SJCRH30 (cell line): ENCODE data around the gene C11orf21. TPM values are rescaled to one million over a fixed set of nuclear protein-coding genes. Genes with fewer than 3 reads are reported as not detected.

ENCODE experiments used
- DNase-seq, 2 experiments: peaks; one replicate each; pipeline ENCODE4 v3.0.0-alpha.2; 2015 to 2020
- H3K27ac ChIP-seq: fragments of 250-450 bp; sonication (Bioruptor Pico); 2 replicates; pipeline ENCODE4 v1.5.1; 2020; ENCODE audit warnings: mild to moderate bottlenecking, moderate library complexity
- H3K27me3 ChIP-seq: fragments of 250-450 bp; sonication (Bioruptor Pico); 2 replicates; pipeline ENCODE4 v1.5.1; 2020; ENCODE audit warnings: mild to moderate bottlenecking, moderate library complexity
- H3K36me3 ChIP-seq: fragments of 250-450 bp; sonication (Bioruptor Pico); 2 replicates; pipeline ENCODE4 v1.5.1; 2020; ENCODE audit warnings: mild to moderate bottlenecking, moderate library complexity
- H3K4me1 ChIP-seq: fragments of 250-450 bp; sonication (Bioruptor Pico); 2 replicates; pipeline ENCODE4 v1.5.1; 2020; ENCODE audit warnings: mild to moderate bottlenecking, moderate library complexity
- H3K4me3 ChIP-seq: fragments of 250-450 bp; sonication (Bioruptor Pico); 2 replicates; pipeline ENCODE4 v1.5.1; 2020; ENCODE audit warnings: mild to moderate bottlenecking, moderate library complexity
- H3K9me3 ChIP-seq: fragments of 250-450 bp; sonication (Bioruptor Pico); replicated peaks from 2 replicates; pipeline ENCODE4 v1.5.1; 2020; ENCODE audit warnings: mild to moderate bottlenecking, moderate library complexity
- total RNA-seq: library from RNA; depleted of rRNA; stranded (reverse); fragments of >200 nt; shearing (Covaris generic); gene quantifications from 2 replicates; pipeline ENCODE4 v1.2.3, GENCODE V29; 2014

The C11orf21 gene
- total RNA-seq, 1 experiment from 2014 or later, result not detected

DNA sequence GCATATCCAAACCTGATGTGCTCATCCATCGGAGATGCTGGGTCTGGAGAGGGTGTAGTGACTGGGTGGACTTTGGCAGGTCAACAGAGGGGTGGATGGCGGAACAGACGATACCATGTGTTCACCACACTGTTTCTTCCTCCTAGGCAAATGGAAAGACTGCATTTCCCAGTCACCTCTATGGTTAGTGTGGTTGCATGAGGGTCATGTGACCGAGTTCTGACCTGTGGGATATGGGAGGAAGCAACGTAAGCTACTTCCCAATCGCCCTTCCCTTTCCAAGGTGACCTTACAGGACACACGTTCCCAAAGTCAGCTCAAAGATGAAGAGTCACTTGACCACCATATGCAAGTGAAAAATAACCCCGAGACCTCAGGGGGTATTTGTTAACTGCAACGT is 27.8 kb upstream of the C11orf21 start:
- H3K27ac ChIP-seq, result no peak overlapping the region
- no peaks in the 10 kb centered on the region for H3K27me3 ChIP-seq
- 0 out of 2 replicates have a peak, but pooled peaks cover 2% of the 10 kb centered on the region for H3K9me3 ChIP-seq
- no peaks in the 10 kb centered on the region for H3K4me1 ChIP-seq
- no peak for DNase-seq
- H3K4me3 ChIP-seq, result no peak overlapping the region
- H3K36me3 ChIP-seq, result no peaks in the 10 kb centered on the region

DNA sequence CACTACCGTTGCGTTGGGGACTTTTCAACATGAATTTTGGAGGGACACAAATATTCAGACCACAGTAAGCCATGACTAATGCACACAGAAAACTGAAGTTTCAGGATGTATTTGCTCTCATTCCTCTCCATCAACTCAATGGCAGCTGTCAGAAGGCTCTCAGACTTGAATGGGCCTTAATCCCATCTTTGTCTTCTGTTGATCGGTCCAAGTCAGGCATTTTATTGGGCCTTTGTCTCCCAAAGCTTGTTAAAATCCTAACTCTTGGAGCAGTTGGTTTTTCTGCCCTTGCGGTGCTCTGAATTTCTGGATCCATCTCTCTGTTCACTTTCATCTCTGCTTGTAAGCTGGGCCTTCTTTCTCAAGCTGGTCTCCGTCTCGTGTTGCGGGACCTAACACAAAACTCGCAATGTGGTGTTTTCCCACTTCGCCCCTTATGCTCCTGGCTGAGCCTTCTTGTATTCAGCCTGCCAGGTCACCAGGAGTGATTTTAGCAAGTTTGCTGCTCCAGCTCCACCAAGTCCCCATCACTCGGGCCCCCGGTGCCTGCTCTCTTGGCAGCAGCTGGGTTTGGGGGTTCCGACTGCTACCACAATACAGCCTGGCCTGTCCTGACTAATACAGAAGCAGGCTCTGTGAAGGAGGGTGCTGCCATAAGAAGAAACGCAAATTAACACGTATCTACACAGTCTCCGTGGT is 27.1 kb upstream of the C11orf21 start:
- H3K27me3 ChIP-seq, result no peaks in the 10 kb centered on the region
- H3K36me3 ChIP-seq, result no peaks in the 10 kb centered on the region
- no peak overlapping the region for H3K27ac ChIP-seq
- no peaks in the 10 kb centered on the region for H3K4me1 ChIP-seq
- 0 out of 2 replicates have a peak, but pooled peaks cover 2% of the 10 kb centered on the region for H3K9me3 ChIP-seq
- no peak overlapping the region for H3K4me3 ChIP-seq
- DNase-seq, result no peak

DNA sequence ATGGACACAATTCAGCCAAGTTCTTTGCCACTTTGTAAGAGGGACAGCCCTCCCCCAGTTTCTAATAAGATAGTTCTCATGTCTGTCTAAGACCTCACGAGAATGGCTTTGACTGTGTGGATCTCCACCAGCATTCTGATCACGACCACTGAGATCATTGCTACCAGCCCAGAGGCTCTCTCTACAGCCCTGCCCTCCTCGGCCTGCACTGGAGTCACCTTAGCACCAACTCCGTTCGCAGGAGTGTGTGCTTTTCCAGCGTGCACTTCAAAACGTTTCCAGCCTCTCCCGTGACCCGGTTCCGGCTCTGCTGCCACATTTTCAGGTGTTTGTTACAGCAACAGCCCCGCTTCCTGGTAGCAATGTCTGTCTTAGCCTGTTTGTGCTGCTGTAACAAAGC is 26.3 kb upstream of the C11orf21 start:
- Histone ChIP-seq H3K4me1 (no peaks in the 10 kb centered on the region), H3K27me3 (no peaks in the 10 kb centered on the region), H3K36me3 (no peaks in the 10 kb centered on the region), H3K27ac (no peak overlapping the region), H3K4me3 (no peak overlapping the region), H3K9me3 (peaks cover 2% of the 10 kb centered on the region; the same call in 1 of the 2 replicates)
- no peak for DNase-seq

DNA sequence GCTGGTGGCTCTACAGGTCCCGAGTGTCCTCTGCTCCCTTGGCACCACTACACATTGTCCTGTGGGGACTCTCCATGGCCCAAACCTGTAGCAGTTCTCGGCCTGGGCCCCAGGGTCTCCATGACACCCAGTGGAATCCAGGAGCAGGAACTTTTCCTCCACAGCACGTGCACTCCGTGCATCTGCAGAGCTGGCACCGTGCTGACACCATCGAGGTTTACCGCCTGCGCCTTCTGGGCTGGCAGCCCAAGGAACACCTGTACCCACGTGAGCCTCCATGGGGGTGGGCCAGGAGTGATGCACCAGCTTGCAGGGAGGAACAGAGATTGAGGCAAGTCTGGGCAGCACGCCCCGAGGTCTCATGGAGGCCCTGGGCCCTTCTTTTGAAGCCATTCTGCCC is 25.3 kb upstream of the C11orf21 start:
- Histone ChIP-seq H3K4me1 (no peaks in the 10 kb centered on the region), H3K36me3 (no peaks in the 10 kb centered on the region), H3K4me3 (no peak overlapping the region), H3K27me3 (no peaks in the 10 kb centered on the region), H3K9me3 (peaks cover 2% of the 10 kb centered on the region; the same call in 1 of the 2 replicates), H3K27ac (no peak overlapping the region)
- no peak for DNase-seq

DNA sequence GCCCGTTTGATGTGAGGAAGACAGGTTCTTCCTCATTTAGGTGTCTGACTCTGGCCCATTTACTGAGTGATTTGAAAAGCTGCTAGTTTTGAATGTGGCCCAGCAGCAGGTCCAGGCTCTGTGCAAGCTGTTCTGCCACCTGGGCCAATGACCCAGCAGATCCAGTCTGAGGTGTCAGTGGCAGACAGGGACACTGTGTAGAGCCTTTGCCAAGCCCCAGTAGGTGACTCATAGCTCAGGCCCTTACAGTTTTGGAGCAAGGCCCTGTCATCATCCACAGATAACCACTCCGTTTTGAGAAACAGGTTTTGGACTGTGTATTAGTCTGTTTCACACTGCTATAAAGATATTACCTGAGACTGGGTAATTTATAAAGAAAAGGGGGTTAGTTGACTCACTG is 24.0 kb upstream of the C11orf21 start:
- H3K4me1 ChIP-seq, result no peaks in the 10 kb centered on the region
- no peak for DNase-seq
- no peaks in the 10 kb centered on the region for H3K36me3 ChIP-seq
- H3K9me3 ChIP-seq, result no peaks in the 10 kb centered on the region; the same call in 1 of the 2 replicates
- H3K27me3 ChIP-seq, result no peaks in the 10 kb centered on the region
- H3K27ac ChIP-seq, result no peak overlapping the region
- no peak overlapping the region for H3K4me3 ChIP-seq

DNA sequence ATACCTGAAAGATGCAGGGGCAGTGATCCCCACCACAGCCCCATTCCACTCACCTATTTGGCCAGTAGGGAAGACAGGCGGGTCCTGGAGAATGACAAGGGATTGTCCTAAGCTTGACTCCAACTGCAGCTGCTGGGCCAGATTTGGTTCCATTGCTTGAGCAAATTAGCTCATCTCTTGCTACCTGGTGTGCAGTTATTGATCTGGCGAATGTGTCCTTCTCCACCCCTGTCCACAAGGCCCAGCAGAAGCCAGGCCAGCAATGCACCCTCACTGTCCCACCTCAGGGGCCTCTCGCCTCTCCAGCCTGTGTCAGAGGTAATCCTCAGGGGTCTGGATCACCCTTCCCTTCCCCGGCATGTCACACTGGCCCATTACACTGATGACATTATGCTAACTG is 23.4 kb upstream of the C11orf21 start:
- no peak for DNase-seq
- no peaks in the 10 kb centered on the region for H3K27me3 ChIP-seq
- no peak overlapping the region for H3K27ac ChIP-seq
- H3K36me3 ChIP-seq, result no peaks in the 10 kb centered on the region
- H3K9me3 ChIP-seq, result no peaks in the 10 kb centered on the region; the same call in 1 of the 2 replicates
- no peak overlapping the region for H3K4me3 ChIP-seq
- H3K4me1 ChIP-seq, result no peaks in the 10 kb centered on the region

DNA sequence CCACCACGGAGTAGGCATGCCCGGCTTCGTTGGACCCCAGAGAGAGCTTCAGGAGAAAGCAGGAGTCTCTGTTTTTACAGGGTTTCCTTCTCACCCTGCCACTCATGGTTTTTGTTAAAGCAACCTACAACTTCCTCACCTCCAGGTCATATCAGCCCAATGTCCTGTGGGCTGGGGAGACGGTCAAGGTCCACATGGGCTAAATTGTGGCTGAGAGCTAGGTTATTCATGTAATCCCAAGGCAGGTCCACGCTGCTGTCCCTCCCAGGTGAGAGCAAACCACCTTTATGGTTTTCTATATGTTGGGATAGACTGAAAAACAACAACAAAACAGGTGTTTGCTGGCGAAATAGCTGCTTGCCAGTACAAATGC is 19.6 kb upstream of the C11orf21 start:
- no peak for DNase-seq
- Histone ChIP-seq H3K36me3 (no peaks in the 10 kb centered on the region), H3K4me1 (no peaks in the 10 kb centered on the region), H3K4me3 (no peak overlapping the region), H3K27ac (no peak overlapping the region), H3K27me3 (no peaks in the 10 kb centered on the region), H3K9me3 (no peaks in the 10 kb centered on the region; the same call in 1 of the 2 replicates)

DNA sequence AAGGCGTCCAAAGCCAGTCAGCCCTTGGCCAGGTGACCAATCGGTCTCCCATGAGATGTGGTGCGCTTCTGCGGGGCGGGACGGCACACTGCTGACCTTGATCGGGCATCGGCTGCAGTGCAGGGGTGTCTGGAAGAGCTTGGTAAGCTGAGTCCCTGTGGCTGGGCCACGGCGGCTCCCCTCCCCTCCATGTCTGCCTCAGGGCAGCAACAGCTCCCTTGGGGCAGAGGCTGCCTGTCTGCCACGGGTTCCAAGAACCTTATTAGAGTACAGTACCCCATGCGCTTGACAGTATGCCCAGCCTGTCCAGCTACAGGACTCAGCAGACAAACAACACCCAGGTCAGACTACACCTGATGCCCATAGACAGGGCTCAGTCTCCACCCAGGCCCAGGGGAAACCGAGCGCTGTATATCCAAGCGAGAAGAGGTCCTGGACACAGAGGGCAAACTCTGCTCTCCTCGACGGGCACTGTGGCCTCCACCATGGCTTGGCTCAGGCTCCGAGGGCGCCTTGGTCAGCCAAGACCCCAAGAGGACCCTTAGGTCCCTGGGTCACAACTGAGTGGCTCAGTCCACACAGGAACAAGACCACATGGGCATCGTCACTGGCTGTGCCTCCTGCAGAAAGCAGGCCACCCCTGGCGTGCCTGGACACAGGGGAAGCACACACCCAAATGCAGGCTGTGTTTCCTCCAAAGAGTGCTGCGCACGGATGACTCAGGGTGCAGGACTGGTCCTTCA is 19.0 kb upstream of the C11orf21 start:
- no peaks in the 10 kb centered on the region for H3K4me1 ChIP-seq
- H3K9me3 ChIP-seq, result no peaks in the 10 kb centered on the region; the same call in 1 of the 2 replicates
- H3K27me3 ChIP-seq, result no peaks in the 10 kb centered on the region; the same call in 1 of the 2 replicates
- DNase-seq, result no peak
- no peak overlapping the region for H3K4me3 ChIP-seq
- no peak overlapping the region for H3K27ac ChIP-seq
- no peaks in the 10 kb centered on the region for H3K36me3 ChIP-seq

DNA sequence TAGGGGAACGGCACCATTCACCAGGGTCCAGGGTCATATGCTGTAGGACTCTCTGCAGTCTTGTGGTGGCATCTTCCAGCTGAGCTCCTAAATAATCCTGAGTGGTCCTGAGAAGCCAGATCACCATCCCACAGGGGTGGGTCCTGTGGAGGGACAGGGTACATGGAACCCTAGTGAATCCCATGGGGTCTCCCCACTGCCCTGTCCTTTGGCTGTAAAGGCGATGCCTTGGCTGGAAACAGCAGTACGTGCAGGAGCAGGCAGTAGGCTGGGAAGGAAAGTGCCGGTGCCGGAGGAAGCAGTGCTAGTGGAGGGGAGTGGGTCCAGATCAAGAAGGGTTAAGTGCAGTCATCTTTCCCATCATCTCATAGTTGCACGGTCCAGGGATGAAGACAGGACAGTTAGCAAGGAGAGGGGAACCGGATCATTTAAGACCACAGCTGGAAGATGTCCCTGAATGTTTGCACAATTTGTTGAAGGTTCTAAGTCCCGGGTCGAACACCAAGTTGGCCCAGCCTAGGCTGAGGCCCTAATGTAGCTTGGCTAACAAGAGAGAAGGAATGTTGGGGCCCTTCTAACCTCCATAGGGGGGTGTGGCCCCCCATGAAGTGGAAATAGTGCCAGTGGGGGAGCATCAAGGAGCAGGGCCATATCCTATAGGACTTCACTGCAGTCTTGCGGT is 18.2 kb upstream of the C11orf21 start:
- Histone ChIP-seq H3K27me3 (no peaks in the 10 kb centered on the region; the same call in 1 of the 2 replicates), H3K4me3 (no peak overlapping the region)

DNA sequence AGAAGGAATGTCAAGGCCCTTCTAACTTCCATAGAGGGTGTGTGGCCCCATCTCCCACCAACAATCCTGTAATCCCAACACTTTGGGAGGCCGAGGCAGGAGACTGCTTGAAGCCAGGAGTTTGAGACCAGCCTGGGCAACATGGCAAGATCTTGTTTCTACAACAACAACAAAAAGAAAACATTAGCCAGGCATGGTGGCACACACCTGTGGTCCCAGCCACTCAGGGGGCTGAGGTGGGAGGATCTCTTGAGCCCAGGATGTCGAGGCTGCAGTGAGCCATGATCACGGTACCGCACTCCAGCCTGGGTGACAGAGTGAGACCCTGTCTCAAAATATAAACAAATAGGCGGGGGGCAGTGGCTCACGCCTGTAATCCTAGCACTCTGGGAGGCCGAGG is 17.0 kb upstream of the C11orf21 start:
- DNase-seq, result no peak
- no peak overlapping the region for H3K27ac ChIP-seq
- H3K9me3 ChIP-seq, result no peaks in the 10 kb centered on the region; the same call in 1 of the 2 replicates
- no peaks in the 10 kb centered on the region for H3K36me3 ChIP-seq
- no peak overlapping the region for H3K4me3 ChIP-seq
- no peaks in the 10 kb centered on the region; the same call in 1 of the 2 replicates for H3K27me3 ChIP-seq
- no peaks in the 10 kb centered on the region for H3K4me1 ChIP-seq

More for the DNA sequence above, 18.2 kb upstream of the C11orf21 start:
- H3K27ac ChIP-seq, result no peak overlapping the region
- H3K36me3 ChIP-seq, result no peaks in the 10 kb centered on the region
- H3K4me1 ChIP-seq, result no peaks in the 10 kb centered on the region
- no peaks in the 10 kb centered on the region; the same call in 1 of the 2 replicates for H3K9me3 ChIP-seq
- DNase-seq, result no peak

DNA sequence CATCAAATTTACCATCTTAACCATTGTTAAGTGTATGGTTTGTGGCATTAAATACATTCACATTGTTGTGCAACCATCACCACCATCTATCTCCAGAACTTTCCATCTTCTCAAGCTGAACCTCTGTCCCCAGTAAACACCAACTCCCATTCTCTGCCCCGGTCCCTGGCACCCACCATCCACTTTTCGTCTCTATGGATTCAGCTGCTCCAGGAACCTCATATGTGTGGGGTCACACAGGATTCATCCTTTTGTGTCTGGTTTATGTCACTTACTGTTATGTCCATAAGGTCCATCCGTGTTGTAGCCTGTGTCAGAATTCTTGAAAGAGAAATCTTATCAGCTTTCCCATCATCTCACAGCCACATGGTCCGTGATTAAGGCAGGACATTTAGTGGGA is 16.4 kb upstream of the C11orf21 start:
- H3K27ac ChIP-seq, result no peak overlapping the region
- DNase-seq, result no peak
- H3K36me3 ChIP-seq, result no peaks in the 10 kb centered on the region
- H3K27me3 ChIP-seq, result no peaks in the 10 kb centered on the region; the same call in 1 of the 2 replicates
- H3K9me3 ChIP-seq, result no peaks in the 10 kb centered on the region; the same call in 1 of the 2 replicates
- no peaks in the 10 kb centered on the region for H3K4me1 ChIP-seq
- no peak overlapping the region for H3K4me3 ChIP-seq

DNA sequence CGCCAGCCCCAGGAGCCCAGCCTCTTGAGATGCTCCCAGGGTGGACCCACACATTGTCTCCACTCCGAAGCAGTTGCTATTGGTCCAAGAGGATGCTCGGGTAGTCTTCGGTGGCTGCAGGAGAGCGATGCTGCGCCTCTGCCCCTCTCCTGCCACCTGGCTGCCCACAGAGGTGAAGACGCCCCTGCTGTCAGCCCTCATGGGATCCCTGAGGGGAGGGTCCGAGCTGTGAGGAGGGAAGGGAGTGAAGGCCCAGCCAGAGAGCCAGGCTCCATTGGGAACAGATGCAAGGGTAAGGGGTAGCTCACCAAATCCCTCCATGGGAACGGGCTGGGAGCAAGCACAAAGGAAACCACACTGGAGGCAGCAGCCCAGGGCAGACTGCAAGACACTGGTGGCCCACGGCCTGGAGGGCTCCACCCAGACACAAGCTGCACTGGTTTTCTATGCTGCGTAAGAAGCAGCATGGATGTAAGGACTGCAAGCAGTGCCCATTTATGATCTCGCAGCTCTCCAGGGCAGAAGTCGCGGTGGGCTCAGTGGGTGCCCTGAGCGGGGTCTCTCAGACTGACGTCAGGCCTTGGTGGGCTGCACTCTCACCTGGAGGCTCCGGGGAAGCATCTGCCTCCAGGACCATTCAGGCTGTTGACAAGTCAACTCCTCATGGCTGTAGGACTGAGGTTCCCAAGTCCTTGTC is 15.8 kb upstream of the C11orf21 start:
- Histone ChIP-seq H3K36me3 (no peaks in the 10 kb centered on the region), H3K27me3 (no peaks in the 10 kb centered on the region; the same call in 1 of the 2 replicates), H3K27ac (no peak overlapping the region), H3K4me1 (no peaks in the 10 kb centered on the region), H3K4me3 (no peak overlapping the region), H3K9me3 (no peaks in the 10 kb centered on the region)
- DNase-seq, result no peak

DNA sequence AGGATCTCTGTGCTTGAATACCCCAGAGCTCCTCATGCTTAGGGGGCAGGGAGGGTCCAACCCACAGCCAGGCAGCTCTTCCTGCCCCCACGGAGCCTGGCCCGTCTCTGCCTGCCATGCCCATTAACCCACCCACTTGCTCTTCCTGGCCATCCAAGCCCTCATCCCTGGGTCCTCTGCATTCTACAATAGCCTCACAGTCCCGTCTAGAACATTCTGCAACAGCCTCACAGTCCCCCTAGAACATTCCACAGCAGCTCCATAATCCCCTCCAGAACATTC is 15.2 kb upstream of the C11orf21 start:
- H3K9me3 ChIP-seq, result no peaks in the 10 kb centered on the region
- H3K27ac ChIP-seq, result no peak overlapping the region
- no peak overlapping the region for H3K4me3 ChIP-seq
- no peaks in the 10 kb centered on the region for H3K36me3 ChIP-seq
- DNase-seq, result no peak
- H3K27me3 ChIP-seq, result no peaks in the 10 kb centered on the region; the same call in 1 of the 2 replicates
- H3K4me1 ChIP-seq, result no peaks in the 10 kb centered on the region

DNA sequence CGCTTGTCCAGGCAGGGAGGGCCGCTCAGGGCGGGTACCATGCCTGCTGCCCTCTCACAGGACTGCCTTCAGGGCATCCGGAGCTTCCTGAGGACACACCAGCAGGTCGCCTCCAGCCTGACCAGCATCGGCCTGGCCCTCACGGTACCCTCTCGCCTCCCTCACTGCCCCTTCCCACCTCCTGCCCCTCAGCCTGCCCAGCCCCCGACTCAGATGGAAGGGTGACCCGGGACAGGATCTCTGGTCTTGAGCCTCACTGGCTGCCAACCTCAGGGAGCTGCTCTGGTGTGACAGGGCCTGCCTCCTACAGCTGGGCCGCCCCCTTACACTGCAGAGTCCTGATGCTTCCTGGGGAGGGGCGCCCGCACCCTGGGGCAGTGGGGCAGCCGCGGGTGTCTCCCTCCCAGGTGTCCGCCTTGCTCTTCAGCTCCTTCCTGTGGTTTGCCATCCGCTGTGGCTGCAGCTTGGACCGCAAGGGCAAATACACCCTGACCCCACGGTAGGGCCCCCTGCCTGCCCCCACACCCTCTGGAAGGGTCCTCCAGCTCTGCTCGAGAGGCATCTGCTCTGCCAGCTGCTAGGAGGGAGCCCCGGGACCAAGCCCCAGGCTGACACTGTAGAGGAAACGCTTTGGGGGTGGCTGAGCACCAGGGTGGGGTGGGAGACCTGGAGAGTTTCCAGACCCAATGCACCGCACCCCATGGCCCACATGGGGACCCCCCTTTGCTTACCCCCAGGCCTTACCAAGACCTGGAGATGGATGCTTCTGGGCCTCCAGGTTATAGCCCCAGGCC is 14.6 kb upstream of the C11orf21 start:
- Histone ChIP-seq H3K9me3 (no peaks in the 10 kb centered on the region), H3K27ac (no peak overlapping the region)
- DNase-seq, result no peak

More for the DNA sequence above, 14.6 kb upstream of the C11orf21 start:
- H3K4me1 ChIP-seq, result no peaks in the 10 kb centered on the region
- H3K4me3 ChIP-seq, result no peak overlapping the region
- no peaks in the 10 kb centered on the region; the same call in 1 of the 2 replicates for H3K27me3 ChIP-seq
- no peaks in the 10 kb centered on the region for H3K36me3 ChIP-seq
